Osteocyte (in vitro differentiated cells): Measurements from ENCODE around the gene MED4. TPM values are rescaled to one million over a fixed set of nuclear protein-coding genes. Genes with fewer than 3 reads are reported as not detected.

Source experiments
- DNase-seq: peaks from one replicate; pipeline ENCODE4 v3.0.0; 2021; ENCODE audit warnings: mixed read lengths; ENCODE audit not compliant: unreplicated experiment; ENCODE audit errors: extremely low spot score
- H3K27ac Mint-ChIP-seq: one replicate; pipeline ENCODE4 v1.8.0; 2021; ENCODE audit warnings: mild to moderate bottlenecking, mixed read lengths; ENCODE audit not compliant: unreplicated experiment
- H3K27me3 Mint-ChIP-seq: one replicate; pipeline ENCODE4 v1.8.0; 2021; ENCODE audit warnings: mixed read lengths; ENCODE audit not compliant: unreplicated experiment
- H3K36me3 Mint-ChIP-seq: one replicate; pipeline ENCODE4 v1.8.0; 2021; ENCODE audit warnings: mixed read lengths; ENCODE audit not compliant: unreplicated experiment
- H3K4me1 Mint-ChIP-seq: one replicate; pipeline ENCODE4 v1.8.0; 2021; ENCODE audit warnings: mixed read lengths; ENCODE audit not compliant: unreplicated experiment
- H3K4me3 Mint-ChIP-seq: one replicate; pipeline ENCODE4 v1.8.0; 2021; ENCODE audit warnings: mild to moderate bottlenecking, moderate library complexity, mixed read lengths; ENCODE audit not compliant: unreplicated experiment
- H3K9me3 Mint-ChIP-seq: one replicate; pipeline ENCODE4 v1.8.0; 2021; ENCODE audit warnings: mixed read lengths; ENCODE audit not compliant: unreplicated experiment
- CTCF ChIP-seq: fragments of 200-600 bp; sonication (generic); IDR thresholded peaks from 2 replicates; pipeline ENCODE4 v1.5.0; 2021; ENCODE audit warnings: antibody characterized with exemption, mild to moderate bottlenecking, moderate library complexity
- total RNA-seq: library from RNA; stranded (reverse); gene quantifications from 2 replicates; pipeline ENCODE4 v1.2.1, GENCODE V29; 2021

The MED4 gene
- total RNA-seq, 1 donor from 2014 or later = 44.2 TPM

GRCh38 chr13:48040896-48041295 lies 54.0 kb downstream of the MED4 start:
- DNase-seq = no peak
- TF ChIP-seq CTCF = no peak
- Mint-ChIP-seq H3K27me3 (no peaks in the 10 kb centered on the region), H3K9me3 (no peaks in the 10 kb centered on the region), H3K27ac (no peak overlapping the region), H3K36me3 (peaks cover 11% of the 10 kb centered on the region), H3K4me1 (peaks cover 37% of the 10 kb centered on the region), H3K4me3 (no peak overlapping the region)

GRCh38 chr13:48040049-48040448 lies 54.9 kb downstream of the MED4 start:
- H3K4me1 Mint-ChIP-seq = peaks cover 37% of the 10 kb centered on the region
- TF ChIP-seq CTCF = no peak
- no peak for DNase-seq
- H3K9me3 Mint-ChIP-seq = no peaks in the 10 kb centered on the region
- peaks cover 11% of the 10 kb centered on the region for H3K36me3 Mint-ChIP-seq
- H3K4me3 Mint-ChIP-seq = no peak overlapping the region
- H3K27me3 Mint-ChIP-seq = no peaks in the 10 kb centered on the region
- H3K27ac Mint-ChIP-seq = no peak overlapping the region

GRCh38 chr13:48038761-48039160 lies 56.1 kb downstream of the MED4 start:
- H3K9me3 Mint-ChIP-seq = no peaks in the 10 kb centered on the region
- H3K4me3 Mint-ChIP-seq = peak overlapping the region; percentile 80
- peak overlapping the region; percentile 99 for H3K27ac Mint-ChIP-seq
- no peak for DNase-seq
- no peaks in the 10 kb centered on the region for H3K27me3 Mint-ChIP-seq
- H3K36me3 Mint-ChIP-seq = peaks cover 11% of the 10 kb centered on the region
- no peak for TF ChIP-seq CTCF
- peaks cover 32% of the 10 kb centered on the region for H3K4me1 Mint-ChIP-seq

GRCh38 chr13:48037346-48038173 lies 57.3 kb downstream of the MED4 start, which contains the start of gene NUDT15:
NUDT15 (plus strand) TSS chr13:48037726; CDS start chr13:48037747, 21 bp downstream.
- peak; percentile 98 for DNase-seq
- H3K36me3 Mint-ChIP-seq = peaks cover 14% of the 10 kb centered on the region
- no peaks in the 10 kb centered on the region for H3K27me3 Mint-ChIP-seq
- peak within 1 kb of the TSS; percentile 80 for H3K4me3 Mint-ChIP-seq
- H3K9me3 Mint-ChIP-seq = no peaks in the 10 kb centered on the region
- peak within 1 kb of the TSS; percentile 99 for H3K27ac Mint-ChIP-seq
- peak; percentile 99 for TF ChIP-seq CTCF
- peaks cover 29% of the 10 kb centered on the region for H3K4me1 Mint-ChIP-seq

GRCh38 chr13:48029859-48030258 lies 65.0 kb downstream of the MED4 start:
- no peaks in the 10 kb centered on the region for H3K27me3 Mint-ChIP-seq
- H3K36me3 Mint-ChIP-seq = peaks cover 9% of the 10 kb centered on the region
- TF ChIP-seq CTCF = no peak
- no peak for DNase-seq
- H3K4me3 Mint-ChIP-seq = no peak overlapping the region
- no peaks in the 10 kb centered on the region for H3K4me1 Mint-ChIP-seq
- peaks cover 11% of the 10 kb centered on the region for H3K9me3 Mint-ChIP-seq
- H3K27ac Mint-ChIP-seq = no peak overlapping the region
